Spinal cord (tissue), 10 donors: ENCODE measurements around the gene MOGAT1. TPM values are rescaled to one million over a fixed set of nuclear protein-coding genes. Genes with fewer than 3 reads are reported as not detected.
A peak's percentile ranks its signal among the peaks of the same experiment; 100 is the strongest.
"Not testable (repeated sequence)": the region's sequence is repeated elsewhere in the genome, so short reads cannot be mapped to it uniquely, and the experiment has no call there.

Experiments
- DNase-seq, 6 donors: peaks; one replicate each; pipeline versions ENCODE4 v3.0.0 to v3.0.0-alpha.2; 2013 to 2015; ENCODE audit warnings: low spot score in 6 of 6, low read depth in 4 of 6
- H3K27ac ChIP-seq: one replicate; pipeline ENCODE4 v1.5.1; 2013; ENCODE audit warnings: low read depth, low read length, control low read depth
- H3K27me3 ChIP-seq: one replicate; pipeline ENCODE4 v1.6.1; 2013; ENCODE audit warnings: low read length; ENCODE audit not compliant: control insufficient read depth, insufficient read depth
- H3K36me3 ChIP-seq: one replicate; pipeline ENCODE4 v1.6.1; 2013; ENCODE audit warnings: low read length; ENCODE audit not compliant: control insufficient read depth, insufficient read depth
- H3K4me1 ChIP-seq: one replicate; pipeline ENCODE4 v1.6.1; 2013; ENCODE audit warnings: low read length; ENCODE audit not compliant: control insufficient read depth, insufficient read depth
- H3K4me3 ChIP-seq: one replicate; pipeline ENCODE4 v1.5.1; 2013; ENCODE audit warnings: low read depth, low read length, control low read depth
- H3K9me3 ChIP-seq: one replicate; pipeline ENCODE4 v1.6.1; 2013; ENCODE audit warnings: low read length; ENCODE audit not compliant: control insufficient read depth, insufficient read depth
- WGBS: methylation state at CpG from one replicate; pipeline ENCODE4 v1.1.5; 2013; ENCODE audit warnings: missing lambda C conversion rate; ENCODE audit not compliant: insufficient coverage; 5-methylcytosine and 5-hydroxymethylcytosine counted together
- polyA plus RNA-seq, 2 donors: library from polyadenylated mRNA; unstranded; fragments of 120-200 nt; gene quantifications; one replicate each; pipeline ENCODE4 v1.2.1, GENCODE V29; 2013; ENCODE audit not compliant: insufficient read length in 2 of 2
- total RNA-seq, 2 donors: library from RNA; depleted of rRNA in 1 of 2; stranded (reverse); fragments of 120-200 nt in 1 of 2; fragments of >200 nt in 1 of 2; gene quantifications; one replicate each; pipeline versions ENCODE4 v1.2.3 to v1.2.4, GENCODE V29; 2013 to 2014
- donor health status: healthy.

Gene MOGAT1
- total and polyA plus RNA-seq, 4 donors = 0.20 to 0.22 (median 0.20) TPM; not detected in 1

DNA sequence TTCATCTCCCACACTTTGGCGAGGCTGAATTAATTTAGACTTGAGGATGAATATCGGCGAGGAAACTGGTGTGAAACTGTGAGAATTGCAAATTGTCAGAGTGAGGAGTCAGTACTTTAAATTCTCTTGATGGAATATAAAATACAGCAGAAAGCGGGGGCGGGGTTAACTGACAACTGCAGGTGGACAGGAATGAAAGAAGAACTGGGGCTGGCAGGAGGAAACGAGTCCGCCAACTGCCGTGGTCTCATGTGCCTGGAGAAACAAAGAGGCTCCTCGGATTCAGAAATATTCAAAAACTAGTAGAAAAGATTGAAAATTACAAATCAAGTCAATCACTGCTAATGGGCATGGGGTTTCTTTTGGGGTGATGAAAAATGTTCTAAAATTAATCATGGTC, 44.3 kb downstream of the MOGAT1 start:
- Histone ChIP-seq H3K9me3 (no peaks in the 10 kb centered on the region), H3K36me3 (no peaks in the 10 kb centered on the region), H3K4me1 (no peaks in the 10 kb centered on the region), H3K27me3 (no peaks in the 10 kb centered on the region), H3K4me3 (no peak overlapping the region), H3K27ac (no peak overlapping the region)
- WGBS = 96% methylated on average over 4 of the region's 9 CpGs
- no peak for DNase-seq

DNA sequence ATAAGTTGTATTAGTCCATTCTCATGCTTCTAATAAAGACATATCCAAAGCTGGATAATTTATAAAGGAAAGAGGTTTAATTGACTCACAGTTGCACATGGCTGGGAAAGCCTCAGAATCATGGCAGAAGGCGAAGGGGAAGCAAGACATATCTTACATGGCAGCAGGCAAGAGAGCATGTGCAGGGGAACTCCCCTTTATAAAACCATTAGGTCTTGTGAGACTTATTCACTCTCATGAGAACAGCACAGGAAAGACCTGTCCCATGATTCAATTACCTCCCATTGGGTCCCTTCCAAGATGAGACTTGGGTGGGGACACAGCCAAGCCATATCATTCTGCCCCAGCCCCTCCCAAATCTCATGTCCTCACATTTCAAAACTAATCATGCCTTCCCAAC, 48.3 kb downstream of the MOGAT1 start:
- H3K9me3 ChIP-seq, H3K4me1 ChIP-seq, H3K27me3 ChIP-seq, H3K36me3 ChIP-seq, H3K27ac ChIP-seq, DNase-seq, H3K4me3 ChIP-seq: not testable (repeated sequence)
- WGBS = no CpG with 5 or more reads among the region's 1 CpG

DNA sequence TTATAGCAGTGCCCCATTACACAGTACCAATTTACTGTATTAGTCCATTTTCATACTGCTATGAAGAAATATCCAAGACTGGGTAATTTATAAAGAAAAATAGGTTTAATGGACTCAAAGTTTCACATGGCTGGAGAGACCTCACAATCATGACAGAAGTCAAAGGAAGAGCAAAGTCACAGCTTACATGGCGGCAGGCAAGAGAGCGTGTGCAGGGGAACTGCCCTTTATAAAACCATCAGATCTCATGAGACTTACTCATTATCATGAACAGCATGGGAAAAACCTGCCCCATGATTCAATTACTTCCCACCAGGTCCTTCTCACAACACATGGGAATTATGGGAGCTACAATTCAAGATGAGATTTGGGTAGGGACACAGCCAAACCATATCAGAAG, 50.1 kb downstream of the MOGAT1 start:
- not testable (repeated sequence) for H3K27me3 ChIP-seq, H3K9me3 ChIP-seq, H3K4me3 ChIP-seq, DNase-seq, H3K27ac ChIP-seq, H3K4me1 ChIP-seq, H3K36me3 ChIP-seq
- 92% methylated on average over 2 of the region's 2 CpGs for WGBS

DNA sequence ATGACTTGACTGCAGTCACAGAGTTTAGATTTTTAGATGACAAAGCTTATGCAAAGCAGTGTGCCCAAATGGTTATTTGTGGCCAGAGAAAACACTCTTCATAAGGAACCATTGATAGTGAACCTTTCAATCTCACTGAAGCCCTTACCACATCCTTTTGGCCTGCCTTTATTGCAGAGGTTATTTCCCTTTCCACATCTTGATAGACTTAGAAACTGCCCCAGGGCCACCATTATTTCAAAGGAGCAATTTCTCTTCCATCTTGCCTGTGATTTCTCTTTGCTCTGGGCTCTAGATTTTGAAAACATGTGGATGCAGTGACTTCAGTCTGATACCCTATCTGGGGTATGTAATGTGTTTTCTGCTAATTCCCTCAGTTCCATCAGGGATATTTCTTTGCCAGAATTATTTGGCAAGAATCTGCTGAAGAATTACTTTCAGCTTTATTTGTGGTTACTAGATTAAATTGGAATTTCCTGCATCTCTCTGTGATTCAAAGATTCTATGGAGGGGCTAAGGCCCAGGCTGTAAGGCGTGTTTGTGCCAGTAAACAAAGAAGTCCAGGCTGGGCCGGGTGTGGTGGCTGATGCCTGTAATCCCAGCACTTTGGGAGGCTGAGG, 51.0 kb downstream of the MOGAT1 start:
- Histone ChIP-seq H3K9me3 (no peaks in the 10 kb centered on the region), H3K27me3 (no peaks in the 10 kb centered on the region), H3K4me1 (no peaks in the 10 kb centered on the region), H3K4me3 (no peak overlapping the region), H3K27ac (no peak overlapping the region), H3K36me3 (no peaks in the 10 kb centered on the region)
- no peak for DNase-seq
- WGBS = 100% methylated on average over 1 of the region's 2 CpGs

GRCh38 chr2:222724208-222724607, 52.8 kb downstream of the MOGAT1 start:
- H3K36me3 ChIP-seq = no peaks in the 10 kb centered on the region
- H3K4me3 ChIP-seq = no peak overlapping the region
- H3K4me1 ChIP-seq = no peaks in the 10 kb centered on the region
- H3K27me3 ChIP-seq = no peaks in the 10 kb centered on the region
- H3K9me3 ChIP-seq = no peaks in the 10 kb centered on the region
- no peak for DNase-seq
- H3K27ac ChIP-seq = no peak overlapping the region

DNA sequence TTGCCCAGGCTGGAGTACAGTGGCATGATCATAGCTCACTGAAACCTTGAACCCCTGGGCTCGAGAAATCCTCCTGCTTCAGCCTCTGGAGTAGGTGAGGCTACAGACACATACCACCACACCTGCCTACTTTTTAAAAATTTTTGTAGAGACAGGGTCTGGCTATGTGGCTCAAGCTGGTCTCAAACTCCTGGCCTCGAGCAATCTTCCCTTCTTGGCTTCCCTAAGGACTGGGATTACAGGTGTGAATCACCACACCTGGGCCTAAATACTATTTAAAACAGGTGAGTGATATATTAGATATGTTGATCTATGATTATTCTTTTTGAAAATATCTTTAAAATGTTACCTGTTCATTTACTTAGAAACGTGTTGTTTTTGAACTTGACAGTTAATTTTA, 57.2 kb downstream of the MOGAT1 start:
- Histone ChIP-seq H3K27ac (no peak overlapping the region), H3K9me3 (no peaks in the 10 kb centered on the region), H3K36me3 (no peaks in the 10 kb centered on the region), H3K4me3 (no peak overlapping the region), H3K27me3 (no peaks in the 10 kb centered on the region), H3K4me1 (peaks cover under 1% of the 10 kb centered on the region)
- no CpG with 5 or more reads among the region's 3 CpGs for WGBS
- DNase-seq = no peak

DNA sequence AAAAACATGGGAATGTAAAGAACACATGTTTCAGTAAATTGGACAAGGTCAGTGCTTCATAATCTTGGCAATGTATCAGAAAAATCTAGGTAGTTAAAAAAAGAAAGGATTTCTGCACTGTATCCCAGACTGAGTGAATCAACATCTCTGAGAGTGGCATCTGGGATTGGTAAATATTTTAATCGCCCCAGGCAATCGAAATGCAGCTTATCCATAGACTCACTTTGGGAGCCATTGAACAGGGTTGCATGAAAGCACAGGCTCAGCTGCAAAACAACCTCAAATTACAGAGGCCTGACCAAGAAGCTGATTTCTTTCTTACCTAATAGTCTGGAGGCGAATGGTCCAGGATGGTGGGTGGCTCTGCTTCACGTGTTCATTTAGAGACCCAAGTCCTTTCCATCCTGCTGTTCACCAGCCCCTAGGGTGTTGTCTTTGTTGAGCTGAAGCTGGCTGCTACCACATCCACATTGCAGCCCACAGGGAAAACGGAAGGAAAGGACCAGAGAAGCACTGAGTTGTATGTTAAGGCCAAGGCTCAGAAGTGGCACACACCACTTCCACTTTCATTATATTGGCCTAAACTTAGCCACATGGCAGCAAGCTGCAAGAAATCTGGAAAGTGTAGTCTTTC, 59.0 kb downstream of the MOGAT1 start:
- no peak overlapping the region for H3K27ac ChIP-seq

DNA sequence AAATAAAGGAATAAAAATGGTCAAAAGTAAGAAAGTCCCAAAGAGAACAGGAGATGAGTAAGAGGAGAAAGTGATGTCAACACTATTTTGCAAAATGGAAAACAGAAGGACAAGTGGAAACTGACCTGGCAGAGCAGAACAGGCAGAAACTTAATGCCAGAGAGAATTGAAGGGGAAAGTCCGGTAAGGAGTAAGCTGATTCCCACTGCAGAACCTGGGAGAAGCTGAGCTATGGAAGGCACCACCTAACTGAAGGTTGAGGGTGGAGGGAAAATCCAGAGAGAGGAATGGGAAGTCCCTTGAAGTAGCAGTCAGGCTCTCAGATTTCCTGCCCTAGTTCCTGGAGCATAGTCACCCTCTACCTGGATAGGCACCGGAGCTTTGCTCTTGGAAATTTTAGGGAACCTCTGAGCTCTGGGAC, 59.8 kb downstream of the MOGAT1 start:
- H3K4me3 ChIP-seq = no peak overlapping the region
- 90% methylated on average over 2 of the region's 2 CpGs for WGBS
- H3K4me1 ChIP-seq = peaks cover 10% of the 10 kb centered on the region
- no peak for DNase-seq
- H3K9me3 ChIP-seq = no peaks in the 10 kb centered on the region
- H3K27me3 ChIP-seq = no peaks in the 10 kb centered on the region
- H3K36me3 ChIP-seq = no peaks in the 10 kb centered on the region
- no peak overlapping the region for H3K27ac ChIP-seq

More for the DNA sequence above, 59.0 kb downstream of the MOGAT1 start:
- H3K9me3 ChIP-seq = no peaks in the 10 kb centered on the region
- DNase-seq = peak in 1 of 6 donors; percentile 58
- H3K4me3 ChIP-seq = no peak overlapping the region
- 82% methylated on average over 2 of the region's 5 CpGs for WGBS
- no peaks in the 10 kb centered on the region for H3K36me3 ChIP-seq
- H3K27me3 ChIP-seq = no peaks in the 10 kb centered on the region
- peaks cover 10% of the 10 kb centered on the region for H3K4me1 ChIP-seq

DNA sequence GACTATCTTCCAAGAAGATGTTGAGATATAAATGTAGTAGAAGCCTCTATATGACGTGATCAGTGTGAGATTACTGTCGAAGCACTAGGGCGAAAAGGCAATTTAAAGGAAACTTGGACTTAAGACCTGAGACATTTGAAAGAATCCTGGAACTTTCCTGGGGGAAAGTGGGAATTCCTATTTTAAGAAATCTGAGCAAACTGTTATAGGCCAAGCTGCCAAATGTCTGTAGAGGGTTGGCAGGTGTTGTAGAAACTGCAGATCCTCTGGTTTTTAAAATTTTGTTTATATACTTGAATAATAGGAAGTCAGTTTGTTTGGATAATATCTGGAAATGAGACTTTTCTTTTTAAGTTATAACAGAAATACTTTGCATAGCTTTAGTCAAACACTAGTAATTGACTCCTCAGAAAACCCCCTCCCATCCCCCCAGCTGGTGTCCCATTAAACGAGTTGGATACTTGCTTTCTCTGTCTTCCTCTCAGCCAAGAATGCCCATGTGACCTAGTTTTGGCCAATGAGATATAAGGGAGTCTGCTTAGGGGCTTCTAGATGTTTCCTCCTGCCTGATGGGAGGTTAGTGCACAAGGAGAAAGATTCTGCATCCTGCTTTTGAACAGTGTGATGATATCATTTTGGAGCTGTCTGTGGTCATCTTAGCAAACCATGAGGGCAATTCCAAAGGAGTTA, 61.2 kb downstream of the MOGAT1 start:
- no peak for DNase-seq
- Histone ChIP-seq H3K27me3 (no peaks in the 10 kb centered on the region), H3K36me3 (no peaks in the 10 kb centered on the region), H3K27ac (no peak overlapping the region), H3K4me3 (no peak overlapping the region), H3K4me1 (peaks cover 10% of the 10 kb centered on the region), H3K9me3 (no peaks in the 10 kb centered on the region)
- WGBS = 92% methylated on average over 3 of the region's 4 CpGs

GRCh38 chr2:222733470-222733845, 62.0 kb downstream of the MOGAT1 start:
- Histone ChIP-seq H3K36me3 (no peaks in the 10 kb centered on the region), H3K9me3 (no peaks in the 10 kb centered on the region), H3K4me1 (peaks cover 10% of the 10 kb centered on the region), H3K27ac (no peak overlapping the region), H3K4me3 (no peak overlapping the region), H3K27me3 (no peaks in the 10 kb centered on the region)
- WGBS = no CpG with 5 or more reads among the region's 3 CpGs
- DNase-seq = no peak
